A673 (cell line): ENCODE measurements around the gene RFPL3. TPM values are rescaled to one million over a fixed set of nuclear protein-coding genes. Genes with fewer than 3 reads are reported as not detected.

Experiments used
- BruUV-seq: library from RNA; stranded (reverse); fragments of 400-500 nt; replicated peaks from 2 replicates; lab custom pipeline; 2021; lab: Mats Ljungman, UMichigan
- CTCF ChIA-PET: fragments of 300-600 bp; sonication (Branson Sonifier 250); formaldehyde crosslinking; loops from one replicate; lab custom pipeline; 2022; ENCODE audit warnings: antibody characterized with exemption; lab: Charles Lee
- POLR2A ChIA-PET: fragments of 300-600 bp; sonication (Branson Sonifier 250); formaldehyde crosslinking; loops from one replicate; lab custom pipeline; 2022; ENCODE audit warnings: antibody characterized with exemption; ENCODE audit not compliant: low non-redundant PET; lab: Charles Lee
- DNase-seq: peaks from one replicate; pipeline ENCODE4 v3.0.0-alpha.2; 2015; ENCODE audit warnings: low spot score
- H3K27ac ChIP-seq: fragments of 200-600 bp; sonication (generic); 2 replicates; pipeline ENCODE4 v1.5.1; 2016; ENCODE audit warnings: mixed run types, low read depth, mild to moderate bottlenecking, mixed read lengths, antibody characterized with exemption, low read length; ENCODE audit not compliant: poor library complexity, severe bottlenecking
- H3K27me3 ChIP-seq: fragments of 200-600 bp; sonication (generic); replicated peaks from 2 replicates; pipeline ENCODE4 v1.6.1; 2017; ENCODE audit warnings: mixed run types, low read depth, mild to moderate bottlenecking, mixed read lengths, antibody characterized with exemption, low read length; ENCODE audit not compliant: insufficient read depth, poor library complexity
- H3K36me3 ChIP-seq: fragments of 200-600 bp; sonication (generic); 2 replicates; pipeline ENCODE4 v1.6.1; 2016; ENCODE audit warnings: mixed run types, mild to moderate bottlenecking, mixed read lengths, antibody characterized with exemption, low read length; ENCODE audit not compliant: insufficient read depth, poor library complexity, severe bottlenecking
- H3K4me1 ChIP-seq: fragments of 200-600 bp; sonication (generic); 2 replicates; pipeline ENCODE4 v1.6.1; 2017; ENCODE audit warnings: mixed run types, mild to moderate bottlenecking, mixed read lengths, antibody characterized with exemption, low read length; ENCODE audit not compliant: insufficient read depth, poor library complexity, severe bottlenecking
- H3K4me3 ChIP-seq: fragments of 200-600 bp; sonication (generic); 2 replicates; pipeline ENCODE4 v1.5.1; 2016; ENCODE audit warnings: low read depth, mixed run types, mild to moderate bottlenecking, mixed read lengths, low read length; ENCODE audit not compliant: poor library complexity, severe bottlenecking
- H3K9me3 ChIP-seq: fragments of 200-600 bp; sonication (generic); 2 replicates; pipeline ENCODE4 v1.6.1; 2016; ENCODE audit warnings: mixed run types, low read depth, mild to moderate bottlenecking, mixed read lengths, antibody characterized with exemption, low read length; ENCODE audit not compliant: poor library complexity, severe bottlenecking
- EZH2 ChIP-seq: fragments of 200-600 bp; sonication (generic); IDR thresholded peaks from 2 replicates; pipeline ENCODE4 v1.6.1; 2017; ENCODE audit warnings: borderline replicate concordance, low read depth, mild to moderate bottlenecking, mixed read lengths, antibody characterized with exemption, low read length; ENCODE audit not compliant: poor library complexity, severe bottlenecking
- intact Hi-C: fragments of 100-400 bp; cut with micrococcal nuclease; formaldehyde crosslinking; loops from one replicate; pipeline ENCODE4 v1.10.0; 2022; ENCODE audit not compliant: unreplicated experiment
- total RNA-seq: library from RNA; stranded (reverse); gene quantifications from 2 replicates; pipeline ENCODE4 v1.2.3, GENCODE V29; 2021
- TF ChIP-seq, protein P1 (sequence below): fragments of 300-800, 200-600 bp; sonication (generic); conservative IDR thresholded peaks from 2 replicates; pipeline ENCODE4 v1.5.1; 2017; ENCODE audit warnings: low read depth, mild to moderate bottlenecking, antibody characterized with exemption, low read length, moderate library complexity, mixed read lengths

RFPL3 gene
- total RNA-seq, 1 experiment from 2014 or later = not detected

DNA sequence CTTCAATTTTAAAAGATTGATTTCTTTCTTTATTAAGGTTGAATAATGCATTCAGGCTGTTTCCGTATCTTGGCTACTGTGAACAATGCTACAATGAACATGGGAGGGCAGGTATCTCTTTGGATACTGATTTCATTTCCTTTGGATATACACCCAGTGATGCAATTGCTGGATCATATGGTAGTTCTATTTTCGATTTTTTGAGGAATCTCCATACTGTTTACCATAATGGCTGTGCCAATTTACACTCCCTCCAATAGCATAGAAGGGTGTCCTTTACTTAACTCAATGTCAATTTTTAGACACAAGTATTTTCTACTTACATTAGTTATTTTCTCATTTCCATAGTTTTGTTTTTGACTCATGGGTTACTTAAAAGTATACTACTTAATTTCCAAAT lies 46.4 kb downstream of the RFPL3 start:
- H3K9me3 ChIP-seq = no peaks in the 10 kb centered on the region
- BruUV-seq = no TSS peak
- ChIA-PET POLR2A (no interaction called here), CTCF (no interaction called here)
- DNase-seq = no peak
- TF ChIP-seq, protein P1, sequence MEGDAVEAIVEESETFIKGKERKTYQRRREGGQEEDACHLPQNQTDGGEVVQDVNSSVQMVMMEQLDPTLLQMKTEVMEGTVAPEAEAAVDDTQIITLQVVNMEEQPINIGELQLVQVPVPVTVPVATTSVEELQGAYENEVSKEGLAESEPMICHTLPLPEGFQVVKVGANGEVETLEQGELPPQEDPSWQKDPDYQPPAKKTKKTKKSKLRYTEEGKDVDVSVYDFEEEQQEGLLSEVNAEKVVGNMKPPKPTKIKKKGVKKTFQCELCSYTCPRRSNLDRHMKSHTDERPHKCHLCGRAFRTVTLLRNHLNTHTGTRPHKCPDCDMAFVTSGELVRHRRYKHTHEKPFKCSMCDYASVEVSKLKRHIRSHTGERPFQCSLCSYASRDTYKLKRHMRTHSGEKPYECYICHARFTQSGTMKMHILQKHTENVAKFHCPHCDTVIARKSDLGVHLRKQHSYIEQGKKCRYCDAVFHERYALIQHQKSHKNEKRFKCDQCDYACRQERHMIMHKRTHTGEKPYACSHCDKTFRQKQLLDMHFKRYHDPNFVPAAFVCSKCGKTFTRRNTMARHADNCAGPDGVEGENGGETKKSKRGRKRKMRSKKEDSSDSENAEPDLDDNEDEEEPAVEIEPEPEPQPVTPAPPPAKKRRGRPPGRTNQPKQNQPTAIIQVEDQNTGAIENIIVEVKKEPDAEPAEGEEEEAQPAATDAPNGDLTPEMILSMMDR = no peak
- no peak for TF ChIP-seq EZH2
- H3K4me1 ChIP-seq = no peaks in the 10 kb centered on the region
- peaks cover 67% of the 10 kb centered on the region for H3K36me3 ChIP-seq
- H3K27ac ChIP-seq = no peak overlapping the region
- no peaks in the 10 kb centered on the region for H3K27me3 ChIP-seq
- H3K4me3 ChIP-seq = no peak overlapping the region
- intact Hi-C loops = no loop called here

DNA sequence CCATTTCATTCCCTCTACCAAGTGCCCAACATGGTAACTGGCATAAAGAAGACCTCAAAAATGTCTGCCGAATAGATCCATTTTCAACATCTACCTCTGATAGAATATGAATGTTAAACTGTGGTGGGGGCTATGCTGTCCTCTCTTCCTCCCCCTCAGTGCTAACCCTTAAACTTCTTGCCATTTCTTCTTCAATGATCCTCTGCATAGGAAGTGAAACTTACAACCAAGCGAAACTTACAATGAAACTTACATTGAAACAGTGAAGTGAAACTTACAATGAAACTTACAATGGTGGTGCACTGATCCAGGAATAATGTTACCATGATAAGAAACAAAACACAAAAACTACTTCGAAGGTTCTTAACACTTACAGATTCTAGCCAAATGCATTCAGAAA lies 49.6 kb downstream of the RFPL3 start:
- TF ChIP-seq, protein P1 = no peak
- TF ChIP-seq EZH2 = no peak
- intact Hi-C loops = no loop called here
- no TSS peak for BruUV-seq
- no peak overlapping the region for H3K4me3 ChIP-seq
- ChIA-PET CTCF (no interaction called here), POLR2A (no interaction called here)
- H3K4me1 ChIP-seq = peaks cover 7% of the 10 kb centered on the region
- no peak for DNase-seq
- H3K27me3 ChIP-seq = no peaks in the 10 kb centered on the region
- no peaks in the 10 kb centered on the region for H3K9me3 ChIP-seq
- no peak overlapping the region for H3K27ac ChIP-seq
- peaks cover 38% of the 10 kb centered on the region for H3K36me3 ChIP-seq

DNA sequence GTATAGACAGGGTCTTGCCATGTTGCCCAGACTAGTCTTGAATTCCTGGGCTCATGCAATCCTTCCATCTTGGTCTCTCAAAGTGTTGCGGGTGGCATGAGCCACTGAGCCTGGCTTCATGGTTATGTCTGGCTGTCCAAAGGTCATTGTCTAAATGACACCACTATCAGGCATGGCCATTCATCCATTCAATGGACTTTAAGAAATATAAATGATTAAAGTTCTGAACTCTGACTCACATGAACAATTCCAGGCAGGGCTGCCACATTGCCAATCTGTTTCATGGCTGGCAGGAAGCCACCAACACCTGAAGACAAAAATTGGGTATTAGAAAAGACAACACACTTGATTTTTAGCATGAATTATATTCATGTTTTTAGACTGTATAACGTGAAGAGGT lies 50.3 kb downstream of the RFPL3 start:
- ChIA-PET POLR2A (no interaction called here), CTCF (no interaction called here)
- no peak for TF ChIP-seq EZH2
- TF ChIP-seq, protein P1 = no peak
- no peaks in the 10 kb centered on the region for H3K9me3 ChIP-seq
- H3K27ac ChIP-seq = no peak overlapping the region
- no peak for DNase-seq
- H3K4me3 ChIP-seq = no peak overlapping the region
- intact Hi-C loops = no loop called here
- H3K27me3 ChIP-seq = no peaks in the 10 kb centered on the region
- H3K4me1 ChIP-seq = peaks cover 7% of the 10 kb centered on the region
- BruUV-seq = no TSS peak
- H3K36me3 ChIP-seq = peaks cover 34% of the 10 kb centered on the region
